GM19395 (cell line): ENCODE measurements around the gene MAGEB16.

Source experiments
- ATAC-seq: cut with Tn5 transposase; IDR thresholded peaks from one replicate; pipeline ENCODE4 v1.9.1; 2021; ENCODE audit warnings: mild to moderate bottlenecking, moderate library complexity; ENCODE audit not compliant: unreplicated experiment

MAGEB16 gene

GRCh38 chrX:35798042-35798441 lies at the start of gene MAGEB16:
TSS of gene MAGEB16 (plus strand) at chrX:35798342. CDS start at chrX:35802197, 3,855 bp downstream.
- ATAC-seq: no peak

GRCh38 chrX:35773958-35774564 lies 24.1 kb upstream of the MAGEB16 start:
- no peak for ATAC-seq

- no peak for ATAC-seq
Observed at GRCh38 chrX:35785075-35785474, 13.1 kb upstream of the MAGEB16 start.

- no peak for ATAC-seq
Observed at GRCh38 chrX:35786271-35786670, 11.9 kb upstream of the MAGEB16 start.

DNA sequence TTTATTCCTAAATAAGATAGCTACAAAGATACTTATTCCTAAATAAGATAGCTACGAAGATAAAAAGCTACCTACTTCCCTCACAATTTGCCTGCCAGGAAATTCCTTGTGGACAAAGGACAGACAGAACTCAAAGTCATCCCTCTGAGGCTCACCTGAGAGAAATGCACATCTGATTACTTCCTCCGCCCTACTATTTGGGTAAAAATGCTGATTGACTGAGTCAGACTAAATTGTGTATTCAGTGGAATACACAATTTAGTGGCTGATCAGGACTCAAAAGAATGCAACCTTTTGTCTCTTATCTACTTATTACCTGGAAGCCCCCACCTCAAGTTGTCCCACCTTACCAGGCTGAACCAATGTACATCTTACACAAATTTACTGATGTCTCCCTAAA lies 10.3 kb upstream of the MAGEB16 start:
- ATAC-seq: no peak

GRCh38 chrX:35800474-35800873 lies 2.3 kb downstream of the MAGEB16 start:
- ATAC-seq: no peak

DNA sequence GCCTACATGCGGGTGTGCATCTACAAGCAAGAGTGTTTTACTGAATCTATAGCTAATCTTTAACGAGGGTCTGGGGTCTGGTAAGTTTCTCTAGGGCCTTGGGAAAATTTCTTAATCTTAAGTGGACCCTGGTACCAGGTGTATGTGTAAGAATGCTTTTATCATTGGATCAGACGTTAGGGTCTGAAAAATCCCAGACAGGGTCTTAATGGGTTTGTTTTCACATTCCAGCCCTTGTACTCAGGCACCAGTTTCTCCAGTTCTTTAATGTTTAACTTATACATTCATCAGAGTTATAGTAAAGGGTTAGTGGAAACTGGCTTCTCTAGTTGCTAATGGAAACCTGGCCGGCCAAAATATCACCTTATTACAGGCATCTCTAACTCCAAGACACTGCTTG lies 11.6 kb downstream of the MAGEB16 start:
- no peak for ATAC-seq

DNA sequence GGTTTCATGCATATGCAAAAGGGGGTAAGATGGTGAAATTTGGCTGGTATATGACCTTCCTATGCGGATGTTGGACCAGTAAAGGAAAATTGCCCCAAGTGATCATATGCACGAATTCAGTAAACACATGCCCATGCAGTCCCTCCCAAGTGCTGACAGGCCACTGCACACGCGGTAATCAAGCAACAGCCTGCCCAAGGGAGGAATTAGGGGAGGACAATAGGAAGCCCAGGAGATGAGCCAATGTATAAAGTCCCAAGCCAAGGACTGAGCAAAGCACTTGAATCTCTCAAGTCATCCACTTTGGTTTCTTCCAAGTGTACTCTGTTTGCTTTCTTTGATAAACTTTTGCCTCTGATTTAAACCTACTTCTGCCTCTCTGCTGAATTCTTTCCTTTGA lies 21.1 kb downstream of the MAGEB16 start:
- ATAC-seq: no peak

DNA sequence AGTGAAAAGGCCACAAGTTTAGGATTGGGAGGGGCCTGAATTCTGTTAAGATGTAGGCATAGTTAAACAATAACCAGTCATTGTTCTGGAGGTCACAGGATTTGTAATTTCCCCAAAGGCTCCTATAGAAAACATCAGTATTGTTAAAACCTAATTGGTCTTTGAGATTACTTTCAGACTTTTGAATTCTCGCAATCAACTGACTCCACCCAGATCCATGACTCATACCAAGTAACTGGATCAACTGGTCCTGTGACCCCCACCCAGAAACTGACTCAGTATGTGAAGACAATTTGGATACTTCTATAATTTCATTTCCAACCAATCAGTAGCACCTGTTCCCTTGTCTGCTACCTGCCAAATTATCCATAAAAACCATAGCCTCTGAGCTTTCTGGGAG lies 28.4 kb downstream of the MAGEB16 start:
- ATAC-seq: no peak

DNA sequence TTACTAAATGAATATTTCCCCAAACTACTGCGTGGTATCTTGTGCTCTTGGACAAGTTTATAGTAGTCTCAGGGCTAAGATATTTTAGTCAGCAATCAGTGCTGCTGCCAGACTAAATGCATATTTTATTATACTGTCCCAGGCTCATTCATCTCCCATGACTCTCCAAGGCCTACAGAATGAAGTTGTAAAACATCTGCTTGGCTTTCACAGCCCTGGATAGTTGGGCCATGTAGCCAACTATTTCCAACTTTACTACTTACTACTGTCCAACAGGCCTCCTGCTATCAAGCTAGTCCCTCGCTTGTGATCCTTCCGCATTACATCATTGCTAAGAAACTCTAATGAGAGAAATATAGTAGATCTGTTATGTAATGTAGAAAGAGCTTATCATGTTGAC lies 31.4 kb downstream of the MAGEB16 start:
- no peak for ATAC-seq

GRCh38 chrX:35841872-35842271 lies 43.7 kb downstream of the MAGEB16 start:
- ATAC-seq: no peak

- ATAC-seq: no peak
Observed at GRCh38 chrX:35842674-35843073, 44.5 kb downstream of the MAGEB16 start.

- ATAC-seq: no peak
Observed at GRCh38 chrX:35847736-35848135, 49.6 kb downstream of the MAGEB16 start.
